Urinary bladder (tissue), 4 donors: Measurements from ENCODE around the gene NACC1. TPM values are rescaled to one million over a fixed set of nuclear protein-coding genes. Genes with fewer than 3 reads are reported as not detected.

Source experiments
- DNase-seq: peaks from one replicate; pipeline ENCODE4 v3.0.0-alpha.2; 2015; ENCODE audit errors: extremely low spot score
- H3K27ac ChIP-seq: one replicate; pipeline ENCODE4 v1.5.1; 2013; ENCODE audit warnings: low read depth, mild to moderate bottlenecking, moderate library complexity
- H3K36me3 ChIP-seq: one replicate; pipeline ENCODE4 v1.6.1; 2013; ENCODE audit warnings: mild to moderate bottlenecking, moderate library complexity; ENCODE audit not compliant: insufficient read depth
- H3K4me1 ChIP-seq: one replicate; pipeline ENCODE4 v1.6.1; 2013; ENCODE audit warnings: mild to moderate bottlenecking, moderate library complexity; ENCODE audit not compliant: insufficient read depth
- H3K4me3 ChIP-seq: one replicate; pipeline ENCODE4 v1.5.1; 2013; ENCODE audit warnings: low read depth, low read length
- WGBS: extraction: QIAGEN DNeasy Blood & Tissue Kit; methylation state at CpG from one replicate; pipeline ENCODE4 v1.1.7; 2013; 5-methylcytosine and 5-hydroxymethylcytosine counted together
- polyA plus RNA-seq: library from polyadenylated mRNA; stranded (reverse); fragments of 200-250 nt; gene quantifications from one replicate; pipeline ENCODE4 v1.2.3, GENCODE V29; 2013
- total RNA-seq: library from RNA; depleted of rRNA; stranded (reverse); fragments of >200 nt; gene quantifications from one replicate; pipeline ENCODE4 v1.2.3, GENCODE V29; 2014
- donor health status: healthy with polysubstance abuse.
- donor health status: healthy.

NACC1 gene
- total and polyA plus RNA-seq, 2 donors = 10.2 to 25.7 TPM

DNA sequence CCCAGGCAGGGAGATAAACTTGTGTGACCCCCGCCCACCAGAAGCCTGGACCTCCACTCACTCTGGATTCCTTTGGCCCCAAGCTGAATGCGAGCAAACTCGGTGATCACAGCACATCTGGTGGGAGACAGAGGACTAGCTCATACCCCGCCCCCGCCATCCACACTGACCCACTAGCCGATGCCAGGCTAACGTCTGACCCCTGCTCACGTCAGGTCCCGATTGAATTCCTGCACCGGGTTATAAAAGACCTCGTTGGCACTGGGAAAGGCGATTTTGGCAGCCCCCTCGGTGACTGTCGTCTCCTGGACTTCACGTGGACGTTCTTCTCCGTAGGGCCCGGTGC is 2.2 kb upstream of the NACC1 start:
- no peak for DNase-seq
- H3K4me1 ChIP-seq = peaks cover 4% of the 10 kb centered on the region
- no peak overlapping the region for H3K27ac ChIP-seq
- peak overlapping the region; percentile 79 for H3K4me3 ChIP-seq
- 2% methylated on average over 18 of the region's 18 CpGs for WGBS
- H3K36me3 ChIP-seq = no peaks in the 10 kb centered on the region

DNA sequence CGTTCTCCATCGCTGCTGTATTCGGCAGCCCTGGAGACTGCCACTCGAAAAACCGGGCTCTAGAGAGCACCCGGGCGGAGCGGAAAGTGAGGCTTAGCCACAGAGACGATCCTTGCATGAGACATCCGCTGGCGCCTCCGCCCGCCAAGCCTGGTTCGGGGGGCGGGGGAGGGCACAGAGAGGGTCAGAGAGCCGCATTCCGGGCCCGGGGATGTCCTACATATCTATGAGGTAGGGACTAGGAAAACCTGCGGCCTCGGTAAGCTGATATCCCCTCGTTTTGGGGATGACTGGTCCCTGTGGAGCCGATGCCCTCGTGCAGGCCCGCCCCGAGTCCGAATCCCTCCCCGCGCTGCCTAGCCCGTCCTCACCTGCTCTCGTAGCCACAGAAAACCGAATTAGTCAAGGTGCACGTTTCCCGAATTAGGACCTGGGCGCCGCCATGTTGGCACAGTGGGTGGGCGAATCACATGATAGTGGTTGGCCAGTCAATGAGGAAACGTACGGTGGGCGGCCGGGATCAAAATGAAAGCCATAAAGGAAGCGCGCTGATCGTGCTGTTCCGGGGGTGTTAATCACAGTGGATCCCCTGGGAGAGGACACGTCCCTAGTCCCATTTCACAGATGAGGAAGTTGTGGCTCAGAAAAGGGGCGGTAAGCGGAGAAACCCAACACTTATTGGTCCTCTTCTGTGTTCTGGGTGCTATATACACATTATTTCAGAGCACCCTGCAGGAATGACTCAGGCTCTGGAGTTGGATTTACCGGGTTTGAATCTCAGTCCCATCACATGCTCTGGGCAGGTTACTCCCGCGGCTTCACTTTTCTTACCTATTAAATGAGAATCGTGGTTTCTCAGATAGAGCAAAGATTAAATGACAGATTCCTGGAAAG is 1.5 kb upstream of the NACC1 start, which contains the start of gene TRMT1:
TSS of gene TRMT1 (minus strand) at position 459 of the 894 bp plus-strand sequence. CDS start at position 118, 341 bp downstream.
- peak within 1 kb of the TSS; percentile 33 for H3K27ac ChIP-seq
- peak; percentile 89 for DNase-seq
- peaks cover 4% of the 10 kb centered on the region for H3K4me1 ChIP-seq
- peak within 1 kb of the TSS; percentile 79 for H3K4me3 ChIP-seq
- WGBS = under 1% methylated on average over 51 of the region's 51 CpGs
- H3K36me3 ChIP-seq = no peaks in the 10 kb centered on the region

- 7% methylated on average over 20 of the region's 20 CpGs for WGBS
- Histone ChIP-seq H3K36me3 (no peaks in the 10 kb centered on the region), H3K4me3 (peak overlapping the region; percentile 79), H3K27ac (no peak overlapping the region), H3K4me1 (peaks cover 4% of the 10 kb centered on the region)
- DNase-seq = no peak
Observed at GRCh38 chr19:13117176-13117771, 790 bp upstream of the NACC1 start.

GRCh38 chr19:13118424-13119193 is 545 bp downstream of the NACC1 start:
- no peaks in the 10 kb centered on the region for H3K36me3 ChIP-seq
- no peak overlapping the region for H3K27ac ChIP-seq

DNA sequence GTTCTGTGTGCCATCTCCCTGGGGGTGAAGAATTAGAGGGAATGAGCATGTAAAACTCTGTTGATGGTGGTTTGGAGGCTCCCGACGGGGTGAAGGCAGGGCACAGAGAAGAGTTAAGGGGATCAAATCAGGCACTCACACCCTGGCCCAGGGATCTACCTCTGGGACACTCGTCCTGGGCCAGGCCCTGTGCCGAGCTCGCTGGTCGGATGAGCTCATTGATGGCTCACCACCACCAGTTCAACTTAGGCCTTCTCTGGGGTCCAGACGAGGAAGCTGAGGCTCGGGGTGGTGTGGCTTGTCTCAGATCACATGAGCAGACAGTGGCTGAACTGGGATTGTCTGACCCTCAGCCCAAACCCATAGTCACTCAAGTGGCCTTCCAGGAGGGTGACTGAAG is 1.6 kb downstream of the NACC1 start:
- no peak for DNase-seq
- Histone ChIP-seq H3K4me3 (no peak overlapping the region), H3K4me1 (peaks cover 4% of the 10 kb centered on the region), H3K27ac (no peak overlapping the region), H3K36me3 (no peaks in the 10 kb centered on the region)
- whole genome bisulfite sequencing = 63% methylated on average over 8 of the region's 8 CpGs

More at GRCh38 chr19:13118424-13119193, 545 bp downstream of the NACC1 start:
- Histone ChIP-seq H3K4me1 (peaks cover 4% of the 10 kb centered on the region), H3K4me3 (peak overlapping the region; percentile 99)
- under 1% methylated on average over 57 of the region's 57 CpGs for WGBS
- no peak for DNase-seq

DNA sequence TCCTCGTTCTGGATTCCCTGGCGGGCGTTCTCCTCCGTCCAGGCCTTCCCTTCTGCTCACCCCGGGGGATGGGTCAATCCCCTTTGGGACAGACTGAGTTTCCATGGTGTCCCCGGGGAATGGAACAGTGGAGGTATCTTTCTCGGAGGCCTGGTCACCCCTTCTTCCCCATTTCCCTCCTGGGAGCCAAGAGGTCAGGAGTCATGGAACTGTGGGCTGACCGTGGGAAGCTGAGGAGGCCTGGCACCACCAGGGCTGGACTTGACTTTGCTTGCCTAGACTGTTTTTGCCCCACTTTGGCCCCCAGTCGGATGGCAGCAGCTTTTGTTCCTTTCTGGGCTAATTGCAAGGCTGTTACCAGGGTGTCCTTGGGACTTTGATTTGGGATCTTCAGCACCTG is 2.0 kb downstream of the NACC1 start:
- Histone ChIP-seq H3K36me3 (no peaks in the 10 kb centered on the region), H3K4me3 (no peak overlapping the region), H3K4me1 (peaks cover 4% of the 10 kb centered on the region), H3K27ac (no peak overlapping the region)
- no peak for DNase-seq
- 76% methylated on average over 9 of the region's 9 CpGs for WGBS

GRCh38 chr19:13120817-13121216 is 2.8 kb downstream of the NACC1 start:
- H3K36me3 ChIP-seq = no peaks in the 10 kb centered on the region
- no peak overlapping the region for H3K4me3 ChIP-seq
- WGBS = 69% methylated on average over 10 of the region's 10 CpGs
- H3K27ac ChIP-seq = no peak overlapping the region
- peaks cover 4% of the 10 kb centered on the region for H3K4me1 ChIP-seq
- DNase-seq = no peak

GRCh38 chr19:13121551-13122274 is 3.6 kb downstream of the NACC1 start:
- DNase-seq = no peak
- 82% methylated on average over 18 of the region's 18 CpGs for WGBS
- no peak overlapping the region for H3K4me3 ChIP-seq
- H3K36me3 ChIP-seq = no peaks in the 10 kb centered on the region
- H3K4me1 ChIP-seq = peaks cover 4% of the 10 kb centered on the region
- no peak overlapping the region for H3K27ac ChIP-seq

GRCh38 chr19:13122275-13122878 is 4.3 kb downstream of the NACC1 start:
- DNase-seq = no peak
- WGBS = 90% methylated on average over 13 of the region's 13 CpGs
- Histone ChIP-seq H3K27ac (no peak overlapping the region), H3K36me3 (no peaks in the 10 kb centered on the region), H3K4me3 (no peak overlapping the region), H3K4me1 (peaks cover 2% of the 10 kb centered on the region)

DNA sequence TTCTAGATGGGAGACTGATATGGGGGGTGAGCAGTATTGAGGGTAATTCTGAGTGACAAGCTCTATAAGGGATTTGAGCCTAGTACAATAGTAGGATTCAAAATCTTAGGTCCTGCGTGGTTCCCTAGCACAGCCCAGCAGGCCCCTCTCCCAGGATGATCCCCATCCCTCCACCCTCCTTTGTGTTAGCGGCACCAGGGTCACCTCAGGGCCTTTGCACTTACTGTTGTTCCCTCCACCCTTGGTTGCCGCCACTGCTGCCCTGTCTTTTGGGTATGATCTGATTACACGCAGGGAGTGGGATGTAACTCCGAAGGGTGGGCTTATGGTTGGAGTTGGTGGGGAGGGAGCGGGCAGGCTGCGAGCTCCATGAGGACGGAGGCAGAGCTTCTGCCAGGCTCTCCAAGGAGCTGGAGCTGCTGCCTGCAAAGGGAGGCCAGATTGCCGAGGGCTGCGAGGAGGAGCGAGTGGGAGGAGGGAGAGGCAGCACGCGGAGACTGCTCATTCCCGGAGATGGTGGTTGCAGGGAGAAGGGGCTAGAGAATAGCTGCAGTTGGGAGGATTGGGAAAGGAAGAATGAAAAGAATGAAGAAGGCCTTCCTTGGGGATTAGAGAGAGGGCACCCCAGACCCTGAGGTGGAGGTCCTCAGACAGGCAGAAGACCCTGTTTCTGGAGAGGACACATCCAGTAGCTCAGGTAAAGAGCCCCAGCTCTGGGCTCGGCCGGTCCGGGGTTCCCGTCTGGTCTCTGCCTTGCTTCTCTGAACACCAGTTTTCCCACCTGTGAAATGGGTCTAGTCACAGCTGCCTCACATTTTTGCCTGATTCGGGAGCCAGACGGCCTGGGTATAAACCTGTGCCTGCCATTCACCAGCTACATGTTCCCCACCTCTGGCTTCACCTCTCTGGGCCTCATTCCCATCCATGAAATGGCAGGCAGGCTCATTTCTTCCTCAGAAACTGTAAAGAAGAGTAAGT is 5.2 kb downstream of the NACC1 start:
- no peaks in the 10 kb centered on the region for H3K36me3 ChIP-seq
- peaks cover 2% of the 10 kb centered on the region for H3K4me1 ChIP-seq
- no peak overlapping the region for H3K27ac ChIP-seq
- WGBS = 91% methylated on average over 20 of the region's 20 CpGs
- no peak overlapping the region for H3K4me3 ChIP-seq
- no peak for DNase-seq

- no peak overlapping the region for H3K27ac ChIP-seq
- WGBS = 77% methylated on average over 9 of the region's 9 CpGs
- H3K4me1 ChIP-seq = no peaks in the 10 kb centered on the region
- no peak for DNase-seq
- no peak overlapping the region for H3K4me3 ChIP-seq
- H3K36me3 ChIP-seq = no peaks in the 10 kb centered on the region
Observed at GRCh38 chr19:13127051-13127450, 9.0 kb downstream of the NACC1 start.
